GM18507 (cell line): ENCODE measurements around the gene CPXM2.
A peak's percentile ranks its signal among the peaks of the same experiment; 100 is the strongest.

Source experiments
- DNase-seq: peaks from one replicate; pipeline ENCODE4 v3.0.0; 2011; ENCODE audit warnings: low read depth; ENCODE audit not compliant: insufficient read length; ENCODE audit errors: extremely low spot score
- FAIRE-seq: peaks from 2 replicates; lab custom pipeline; 2011; peaks lifted over from hg19 to GRCh38; lab: Jason Lieb, UNC

Gene CPXM2

GRCh38 chr10:123855008-123855684, 36.5 kb downstream of the CPXM2 start:
- DNase-seq (no peak), FAIRE-seq (no peak)

GRCh38 chr10:123854498-123854897, 37.1 kb downstream of the CPXM2 start:
- DNase-seq, result no peak
- no peak for FAIRE-seq

- DNase-seq, result no peak
- no peak for FAIRE-seq
These were observed 37.6 kb downstream of the CPXM2 start for GRCh38 chr10:123854003-123854402.

- DNase-seq (no peak), FAIRE-seq (no peak)
These were observed 39.1 kb downstream of the CPXM2 start for GRCh38 chr10:123852411-123852951.

GRCh38 chr10:123848564-123849457, 42.8 kb downstream of the CPXM2 start:
- FAIRE-seq (no peak), DNase-seq (no peak)

GRCh38 chr10:123847686-123848432, 43.7 kb downstream of the CPXM2 start:
- FAIRE-seq, result no peak
- DNase-seq, result no peak

GRCh38 chr10:123843835-123844234, 47.8 kb downstream of the CPXM2 start:
- no peak for DNase-seq
- FAIRE-seq, result no peak

GRCh38 chr10:123842692-123843385, 48.8 kb downstream of the CPXM2 start:
- DNase-seq (no peak), FAIRE-seq (no peak)

GRCh38 chr10:123841560-123841959, 50.0 kb downstream of the CPXM2 start:
- FAIRE-seq, result no peak

GRCh38 chr10:123841115-123841514, 50.5 kb downstream of the CPXM2 start:
- FAIRE-seq (no peak), DNase-seq (no peak)

More at GRCh38 chr10:123841560-123841959, 50.0 kb downstream of the CPXM2 start:
- DNase-seq, result no peak

- no peak for FAIRE-seq
- no peak for DNase-seq
These were observed 50.9 kb downstream of the CPXM2 start for GRCh38 chr10:123840714-123841113.

GRCh38 chr10:123838596-123839310, 52.9 kb downstream of the CPXM2 start:
- no peak for DNase-seq
- no peak for FAIRE-seq

GRCh38 chr10:123837756-123838155, 53.9 kb downstream of the CPXM2 start:
- no peak for FAIRE-seq
- no peak for DNase-seq

GRCh38 chr10:123836418-123837145, 55.0 kb downstream of the CPXM2 start:
- no peak for DNase-seq

GRCh38 chr10:123835575-123835974, 56.0 kb downstream of the CPXM2 start:
- FAIRE-seq (peak; percentile 97), DNase-seq (peak; percentile 70)

More at GRCh38 chr10:123836418-123837145, 55.0 kb downstream of the CPXM2 start:
- FAIRE-seq, result no peak

- DNase-seq (no peak), FAIRE-seq (no peak)
These were observed 58.3 kb downstream of the CPXM2 start for GRCh38 chr10:123833170-123833850.

- no peak for DNase-seq
- no peak for FAIRE-seq
These were observed 60.3 kb downstream of the CPXM2 start for GRCh38 chr10:123831259-123831658.
